Type B pancreatic cell (in vitro differentiated cells): ENCODE measurements around the gene GUSB. TPM values are rescaled to one million over a fixed set of nuclear protein-coding genes. Genes with fewer than 3 reads are reported as not detected.
"Not testable (repeated sequence)": the region's sequence is repeated elsewhere in the genome, so short reads cannot be mapped to it uniquely, and the experiment has no call there.

Experiments
- DNase-seq: peaks from one replicate; pipeline ENCODE4 v3.0.0; 2021; ENCODE audit warnings: mixed read lengths; ENCODE audit not compliant: unreplicated experiment; ENCODE audit errors: extremely low spot score
- H3K27ac Mint-ChIP-seq: 2 replicates; pipeline ENCODE4 v1.8.0; 2021; ENCODE audit warnings: mild to moderate bottlenecking, mixed read lengths
- H3K27me3 Mint-ChIP-seq: 2 replicates; pipeline ENCODE4 v1.8.0; 2021; ENCODE audit warnings: mixed read lengths
- H3K36me3 Mint-ChIP-seq: 2 replicates; pipeline ENCODE4 v1.8.0; 2021; ENCODE audit warnings: mixed read lengths
- H3K4me1 Mint-ChIP-seq: one replicate; pipeline ENCODE4 v1.8.0; 2021; ENCODE audit warnings: mixed read lengths; ENCODE audit not compliant: unreplicated experiment
- H3K4me3 Mint-ChIP-seq: 2 replicates; pipeline ENCODE4 v1.8.0; 2021; ENCODE audit warnings: mild to moderate bottlenecking, mixed read lengths
- H3K9me3 Mint-ChIP-seq: 2 replicates; pipeline ENCODE4 v1.8.0; 2021; ENCODE audit warnings: mixed read lengths
- CTCF ChIP-seq: fragments of 200-600 bp; sonication (generic); conservative IDR thresholded peaks from 2 replicates; pipeline ENCODE4 v1.5.0; 2021; ENCODE audit warnings: antibody characterized with exemption, mild to moderate bottlenecking
- total RNA-seq: library from RNA; stranded (reverse); gene quantifications from 2 replicates; pipeline ENCODE4 v1.2.1, GENCODE V29; 2021; ENCODE audit warnings: low replicate concordance

GUSB gene
- total RNA-seq, 1 donor from 2014 or later = 53.8 TPM

DNA sequence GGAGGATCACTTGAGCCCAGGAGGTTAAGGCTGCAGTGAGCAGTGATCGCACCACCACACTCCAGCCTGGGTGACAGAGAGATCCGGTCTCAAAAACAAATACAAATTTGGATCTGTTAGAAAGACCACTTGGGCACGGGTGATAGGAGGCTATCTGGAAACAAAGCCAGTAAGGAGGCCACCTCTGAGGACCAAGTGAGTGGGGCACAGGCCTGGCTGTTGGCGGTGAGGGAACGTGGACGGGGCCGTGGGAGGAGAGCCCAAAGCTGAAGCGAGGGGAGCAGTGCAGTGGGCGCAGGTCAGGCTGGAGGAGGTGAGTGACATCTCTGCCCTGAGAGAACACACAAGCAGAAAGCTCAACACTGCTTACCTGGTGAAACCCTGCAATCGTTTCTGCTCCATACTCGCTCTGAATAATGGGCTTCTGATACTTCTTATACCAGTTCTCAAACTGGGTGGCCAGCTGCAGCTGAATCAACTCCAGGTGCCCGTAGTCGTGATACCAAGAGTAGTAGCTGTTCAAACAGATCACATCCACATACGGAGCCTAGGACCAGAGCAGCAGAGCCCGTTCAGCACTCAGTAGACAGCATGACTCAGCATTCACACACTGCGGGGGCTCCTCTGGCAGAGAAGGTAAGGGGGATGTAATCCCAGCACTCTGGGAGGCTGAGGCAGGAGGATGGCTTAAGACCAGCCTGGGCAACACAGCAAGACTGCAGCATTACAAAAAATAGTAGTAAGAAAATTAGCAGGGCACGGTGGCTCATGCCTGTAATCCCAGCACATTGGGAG, 14.5 kb downstream of the GUSB start:
- Mint-ChIP-seq H3K27ac (no peak overlapping the region), H3K4me3 (no peak overlapping the region), H3K9me3 (no peaks in the 10 kb centered on the region), H3K36me3 (peaks cover 33% of the 10 kb centered on the region), H3K27me3 (no peaks in the 10 kb centered on the region), H3K4me1 (no peaks in the 10 kb centered on the region)
- DNase-seq = no peak
- no peak for TF ChIP-seq CTCF

DNA sequence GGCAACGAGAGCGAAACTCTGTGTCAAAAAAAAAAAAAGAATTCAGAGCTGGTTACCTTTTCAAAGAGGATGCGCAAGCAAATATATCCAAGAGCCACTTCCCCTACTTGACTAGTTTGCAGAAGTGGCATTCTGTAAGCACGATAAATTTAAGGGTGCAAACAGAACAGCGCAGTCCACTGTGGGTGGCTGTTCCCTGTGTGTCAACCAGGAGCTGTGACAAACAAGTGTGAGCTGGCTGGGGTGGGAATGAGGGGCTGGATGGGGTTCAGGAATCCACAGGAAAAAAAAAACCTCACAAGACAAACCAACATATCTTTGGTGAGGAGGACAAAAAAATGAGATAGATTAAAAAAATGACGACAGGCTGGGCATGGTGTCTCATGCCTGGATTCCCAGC, 15.9 kb downstream of the GUSB start:
- TF ChIP-seq CTCF = no peak
- Mint-ChIP-seq H3K36me3 (peaks cover 28% of the 10 kb centered on the region), H3K27me3 (no peaks in the 10 kb centered on the region), H3K27ac (no peak overlapping the region), H3K9me3 (no peaks in the 10 kb centered on the region), H3K4me1 (no peaks in the 10 kb centered on the region), H3K4me3 (no peak overlapping the region)
- no peak for DNase-seq

GRCh38 chr7:65964671-65965070, 17.3 kb downstream of the GUSB start:
- H3K27me3 Mint-ChIP-seq, H3K9me3 Mint-ChIP-seq, DNase-seq, H3K27ac Mint-ChIP-seq, H3K4me3 Mint-ChIP-seq, H3K4me1 Mint-ChIP-seq: not testable (repeated sequence)
- H3K36me3 Mint-ChIP-seq = peaks cover 27% of the 10 kb centered on the region

- no peak for TF ChIP-seq CTCF
- Mint-ChIP-seq H3K4me3 (no peak overlapping the region), H3K36me3 (peaks cover 23% of the 10 kb centered on the region), H3K4me1 (no peaks in the 10 kb centered on the region), H3K27me3 (no peaks in the 10 kb centered on the region), H3K27ac (no peak overlapping the region), H3K9me3 (no peaks in the 10 kb centered on the region)
- DNase-seq = no peak
Measured at GRCh38 chr7:65962033-65962432, 20.0 kb downstream of the GUSB start.

GRCh38 chr7:65960351-65961074, 21.5 kb downstream of the GUSB start:
- Mint-ChIP-seq H3K9me3 (no peaks in the 10 kb centered on the region), H3K36me3 (peaks cover 26% of the 10 kb centered on the region), H3K27ac (no peak overlapping the region), H3K4me1 (no peaks in the 10 kb centered on the region), H3K4me3 (no peak overlapping the region), H3K27me3 (no peaks in the 10 kb centered on the region)
- DNase-seq = no peak
- no peak for TF ChIP-seq CTCF

GRCh38 chr7:65955718-65956117, 26.3 kb downstream of the GUSB start:
- no peak for TF ChIP-seq CTCF
- H3K27ac Mint-ChIP-seq = no peak overlapping the region
- H3K27me3 Mint-ChIP-seq = no peaks in the 10 kb centered on the region
- H3K9me3 Mint-ChIP-seq = no peaks in the 10 kb centered on the region
- H3K36me3 Mint-ChIP-seq = peaks cover 15% of the 10 kb centered on the region
- H3K4me3 Mint-ChIP-seq = no peak overlapping the region
- H3K4me1 Mint-ChIP-seq = no peaks in the 10 kb centered on the region
- peak; percentile 18 for DNase-seq
